Keratinocyte (primary cell): Measurements from ENCODE around the gene HELT. TPM values are rescaled to one million over a fixed set of nuclear protein-coding genes. Genes with fewer than 3 reads are reported as not detected.

Experiments
- DNase-seq: peaks from one replicate; pipeline ENCODE4 v3.0.0-alpha.2; 2011; ENCODE audit warnings: low read depth, missing footprints, low spot score
- FAIRE-seq: peaks from 2 replicates; lab custom pipeline; 2011; peaks lifted over from hg19 to GRCh38; lab: Jason Lieb, UNC
- H2AFZ ChIP-seq: 2 replicates; pipeline ENCODE4 v1.6.0; 2012; ENCODE audit warnings: low read length, control low read depth, inconsistent platforms; ENCODE audit not compliant: control insufficient read depth
- H3K27ac ChIP-seq: 2 replicates; pipeline ENCODE4 v1.5.1; 2011; ENCODE audit warnings: low read length; ENCODE audit not compliant: control insufficient read depth, insufficient read depth
- H3K27me3 ChIP-seq: 3 replicates; pipeline ENCODE4 v1.6.0; 2011; ENCODE audit warnings: low read length; ENCODE audit not compliant: control insufficient read depth, insufficient read depth; ENCODE audit errors: extremely low read depth
- H3K36me3 ChIP-seq, 2 experiments: 2 replicates in 1 of 2; 3 replicates in 1 of 2; pipeline ENCODE4 v1.5.1; 2011; ENCODE audit warnings: low read length in 2 of 2, mild to moderate bottlenecking in 1 of 2; ENCODE audit not compliant: control insufficient read depth in 2 of 2, insufficient read depth in 2 of 2; ENCODE audit errors: extremely low read depth in 1 of 2
- H3K4me1 ChIP-seq: 3 replicates; pipeline ENCODE4 v1.5.1; 2011; ENCODE audit warnings: low read length; ENCODE audit not compliant: control insufficient read depth, insufficient read depth; ENCODE audit errors: extremely low read depth
- H3K4me2 ChIP-seq: 3 replicates; pipeline ENCODE4 v1.6.0; 2011; ENCODE audit warnings: low read depth, low read length; ENCODE audit not compliant: control insufficient read depth, insufficient read depth; ENCODE audit errors: extremely low read depth
- H3K4me3 ChIP-seq, 3 experiments: fragments of 200-600 bp in 1 of 3; sonication (generic) in 1 of 3; 2 replicates in 2 of 3; 3 replicates in 1 of 3; pipeline ENCODE4 v1.5.1; 2011 to 2016; ENCODE audit warnings: low read length in 3 of 3, mild to moderate bottlenecking in 3 of 3, control low read depth in 2 of 3, inconsistent platforms in 1 of 3, low read depth in 1 of 3, mixed read lengths in 1 of 3, mixed run types in 1 of 3, moderate library complexity in 1 of 3; ENCODE audit not compliant: control insufficient read depth in 2 of 3, insufficient read depth in 2 of 3; ENCODE audit errors: extremely low read depth in 1 of 3
- H3K79me2 ChIP-seq: 2 replicates; pipeline ENCODE4 v1.6.0; 2012; ENCODE audit warnings: low read length; ENCODE audit not compliant: control insufficient read depth, insufficient read depth
- H3K9ac ChIP-seq: 3 replicates; pipeline ENCODE4 v1.6.0; 2011; ENCODE audit warnings: low read length; ENCODE audit not compliant: control insufficient read depth, insufficient read depth; ENCODE audit errors: extremely low read depth
- H3K9me1 ChIP-seq: 3 replicates; pipeline ENCODE4 v1.6.0; 2011; ENCODE audit warnings: low read length; ENCODE audit not compliant: control insufficient read depth, insufficient read depth; ENCODE audit errors: extremely low read depth
- H3K9me3 ChIP-seq: 2 replicates; pipeline ENCODE4 v1.5.1; 2012; ENCODE audit warnings: low read depth, low read length; ENCODE audit not compliant: control insufficient read depth
- H4K20me1 ChIP-seq: 3 replicates; pipeline ENCODE4 v1.6.0; 2011; ENCODE audit warnings: low read length; ENCODE audit not compliant: control insufficient read depth, insufficient read depth; ENCODE audit errors: extremely low read depth
- CTCF ChIP-seq, 3 experiments: IDR thresholded peaks in 1 of 3; conservative IDR thresholded peaks in 1 of 3; optimal IDR thresholded peaks in 1 of 3; 2 replicates in 2 of 3; 3 replicates in 1 of 3; pipeline versions ENCODE3 to v1.5.1; 2011; ENCODE audit warnings: low read length in 3 of 3, mild to moderate bottlenecking in 3 of 3, moderate library complexity in 2 of 3, control low read depth in 1 of 3, inconsistent platforms in 1 of 3; ENCODE audit not compliant: insufficient read depth in 2 of 3; ENCODE audit errors: extremely low read depth in 1 of 3
- EZH2 ChIP-seq: IDR thresholded peaks from one replicate; pipeline ENCODE4 v1.6.1; 2012; ENCODE audit warnings: inconsistent platforms, mild to moderate bottlenecking, low read length, moderate library complexity
- dilution Hi-C: fragments of 300-500 bp; cut with MboI; formaldehyde crosslinking; loops from one replicate; pipeline ENCODE4 v1.7.0; 2020; ENCODE audit warnings: low sequenced_read_pairs; ENCODE audit not compliant: extremely low pct_ligation_motif_present
- polyA plus RNA-seq, 5 experiments: library from polyadenylated mRNA; depleted of rRNA in 3 of 5; stranded (reverse) in 3 of 5; stranded (forward) in 1 of 5; unstranded in 1 of 5; fragments of >200 nt; gene quantifications; 1 replicate in 1 of 5; 2 replicates in 3 of 5; 3 replicates in 1 of 5; pipeline versions ENCODE4 v1.2.1 to v1.2.3, GENCODE V29; 2011 to 2012; ENCODE audit warnings: missing spikeins in 2 of 5, low read depth in 1 of 5, low replicate concordance in 1 of 5

HELT gene
- polyA plus RNA-seq, 1 donor (not counting 4 experiments of a cell fraction or from before 2014, with no cell fraction given): not detected

- H3K9me3 ChIP-seq: no peaks in the 10 kb centered on the region
- peaks cover 52% of the 10 kb centered on the region for H3K27me3 ChIP-seq
- DNase-seq (no peak), FAIRE-seq (no peak)
- no peaks in the 10 kb centered on the region for H3K9me1 ChIP-seq
- no peak overlapping the region for H3K27ac ChIP-seq
- no peak for TF ChIP-seq EZH2
- TF ChIP-seq CTCF (optimal IDR thresholded peaks at IDR 0.05 in 1 of 3, IDR thresholded peaks at IDR 0.05 in 1 of 3, conservative IDR thresholded peaks at IDR 0.05 in 1 of 3; ENCODE audit: extremely low read depth in 1 of 3, insufficient read depth in 2 of 3, low read length in 3 of 3): no peak
- H3K4me2 ChIP-seq: no peak overlapping the region
- H3K36me3 ChIP-seq: no peaks in the 10 kb centered on the region
- H3K4me3 ChIP-seq: no peak overlapping the region
- no peak overlapping the region for H3K9ac ChIP-seq
- no peaks in the 10 kb centered on the region for H3K4me1 ChIP-seq
- no peaks in the 10 kb centered on the region for H3K79me2 ChIP-seq
- no peaks in the 10 kb centered on the region for H4K20me1 ChIP-seq
- dilution Hi-C loops: no loop called here
- H2AFZ ChIP-seq: no peak overlapping the region
Measured at GRCh38 chr4:185023471-185023870, 5.2 kb downstream of the HELT start.

GRCh38 chr4:185028625-185029024 lies 10.3 kb downstream of the HELT start:
- H3K9me1 ChIP-seq: no peaks in the 10 kb centered on the region
- H3K36me3 ChIP-seq: no peaks in the 10 kb centered on the region
- no peaks in the 10 kb centered on the region for H3K4me1 ChIP-seq
- H3K9ac ChIP-seq: no peak overlapping the region
- no peaks in the 10 kb centered on the region for H3K9me3 ChIP-seq
- H3K4me3 ChIP-seq: no peak overlapping the region
- H2AFZ ChIP-seq: no peak overlapping the region
- no peak for TF ChIP-seq EZH2
- no peak for TF ChIP-seq CTCF (optimal IDR thresholded peaks at IDR 0.05 in 1 of 3, IDR thresholded peaks at IDR 0.05 in 1 of 3, conservative IDR thresholded peaks at IDR 0.05 in 1 of 3; ENCODE audit: extremely low read depth in 1 of 3, insufficient read depth in 2 of 3, low read length in 3 of 3)
- H4K20me1 ChIP-seq: no peaks in the 10 kb centered on the region
- FAIRE-seq (no peak), DNase-seq (no peak)
- H3K79me2 ChIP-seq: no peaks in the 10 kb centered on the region
- dilution Hi-C loops: no loop called here
- no peak overlapping the region for H3K27ac ChIP-seq
- H3K27me3 ChIP-seq: peaks cover 24% of the 10 kb centered on the region
- no peak overlapping the region for H3K4me2 ChIP-seq
